CD4-positive, alpha-beta memory T cell (primary cell): ENCODE measurements around the gene CCSER1. TPM values are rescaled to one million over a fixed set of nuclear protein-coding genes. Genes with fewer than 3 reads are reported as not detected.

Experiments
- CTCF ChIA-PET: fragments of 350-600 bp; sonication (Branson Sonifier 250); formaldehyde crosslinking; loops from one replicate; lab custom pipeline; 2021; ENCODE audit warnings: inconsistent platforms; ENCODE audit not compliant: partially characterized antibody; lab: Charles Lee
- POLR2A ChIA-PET: fragments of 350-600 bp; sonication (Branson Sonifier 250); formaldehyde crosslinking; loops from one replicate; lab custom pipeline; 2021; ENCODE audit not compliant: partially characterized antibody; lab: Charles Lee
- DNase-seq, 5 donors: peaks; one replicate each; pipeline versions ENCODE4 v3.0.0 to v3.0.0-alpha.2; 2020 to 2022; ENCODE audit warnings: mixed read lengths in 1 of 5
- H3K27ac ChIP-seq: one replicate; pipeline ENCODE4 v1.7.0; 2013; ENCODE audit warnings: low read depth, low read length
- H3K27me3 ChIP-seq: 2 replicates; pipeline ENCODE4 v1.7.0; 2013; ENCODE audit warnings: mild to moderate bottlenecking, low read length, moderate library complexity; ENCODE audit not compliant: insufficient read depth
- H3K36me3 ChIP-seq: 2 replicates; pipeline ENCODE4 v1.7.0; 2013; ENCODE audit warnings: mild to moderate bottlenecking, low read length, moderate library complexity; ENCODE audit not compliant: insufficient read depth
- H3K4me1 ChIP-seq: 2 replicates; pipeline ENCODE4 v1.7.0; 2013; ENCODE audit warnings: mild to moderate bottlenecking, low read length, moderate library complexity; ENCODE audit not compliant: insufficient read depth
- H3K4me3 ChIP-seq, 2 donors: one replicate each; pipeline ENCODE4 v1.7.0; 2013; ENCODE audit warnings: low read length in 2 of 2, mild to moderate bottlenecking in 1 of 2
- H3K9me3 ChIP-seq, 2 donors: one replicate each; pipeline ENCODE4 v1.7.0; 2013; ENCODE audit warnings: low read length in 2 of 2, control low read depth in 1 of 2; ENCODE audit not compliant: control insufficient read depth in 1 of 2
- H3K27ac Mint-ChIP-seq, 7 donors: one replicate each; pipeline ENCODE4 v1.8.0; 2020 to 2021; ENCODE audit warnings: mixed read lengths in 7 of 7, mild to moderate bottlenecking in 6 of 7, inconsistent platforms in 3 of 7, moderate library complexity in 3 of 7
- H3K27me3 Mint-ChIP-seq, 2 donors: one replicate each; pipeline ENCODE4 v1.8.0; 2020 to 2021; ENCODE audit warnings: mixed read lengths in 2 of 2
- H3K36me3 Mint-ChIP-seq, 2 donors: one replicate each; pipeline ENCODE4 v1.8.0; 2020 to 2021; ENCODE audit warnings: mixed read lengths in 2 of 2, inconsistent platforms in 1 of 2, mild to moderate bottlenecking in 1 of 2
- H3K4me1 Mint-ChIP-seq, 4 donors: one replicate each; pipeline ENCODE4 v1.8.0; 2020 to 2021; ENCODE audit warnings: mixed read lengths in 4 of 4, mild to moderate bottlenecking in 1 of 4
- H3K4me3 Mint-ChIP-seq, 8 donors: one replicate each; pipeline ENCODE4 v1.8.0; 2020 to 2021; ENCODE audit warnings: mixed read lengths in 8 of 8, mild to moderate bottlenecking in 7 of 8, moderate library complexity in 6 of 8, inconsistent platforms in 3 of 8
- H3K9me3 Mint-ChIP-seq, 8 donors: one replicate each; pipeline ENCODE4 v1.8.0; 2020 to 2021; ENCODE audit warnings: mixed read lengths in 8 of 8, mild to moderate bottlenecking in 5 of 8, inconsistent platforms in 3 of 8, moderate library complexity in 1 of 8
- intact Hi-C: fragments of 100-400 bp; cut with micrococcal nuclease; formaldehyde crosslinking; loops from one replicate; pipeline ENCODE4 v1.15.1; 2023
- polyA plus RNA-seq, 2 donors: library from polyadenylated mRNA; unstranded; fragments of 300-500 nt; fragmentation: Illumina TruSeq; gene quantifications; one replicate each; pipeline ENCODE4 v1.2.3, GENCODE V29; 2021
- total RNA-seq, 2 experiments: library from RNA; stranded (reverse); gene quantifications; one replicate each; pipeline ENCODE4 v1.2.3, GENCODE V29; 2021

The CCSER1 gene
- total and polyA plus RNA-seq, 4 experiments from 2014 or later: 0.47 to 2.0 (median 1.7) TPM; not detected in 1

DNA sequence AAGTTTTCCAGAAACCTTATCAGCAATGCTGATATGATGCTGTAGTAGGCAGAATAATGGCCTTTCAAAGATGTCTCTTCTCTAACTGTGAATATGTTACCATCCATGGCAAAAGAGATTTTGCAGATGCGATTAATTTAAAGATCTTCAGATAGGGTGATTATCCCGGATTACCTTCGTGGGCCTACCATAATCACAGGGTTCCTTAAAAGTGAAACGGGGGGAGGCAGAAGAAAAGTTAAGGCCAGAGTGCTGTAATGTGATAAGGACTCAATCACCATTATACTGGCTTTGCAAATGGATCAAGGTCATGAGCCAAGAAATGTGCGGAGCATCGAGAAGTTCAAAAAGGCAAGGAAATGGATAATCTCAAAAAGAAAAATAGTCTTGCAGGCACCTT is 459.6 kb downstream of the CCSER1 start:
- H3K36me3 ChIP-seq: no peaks in the 10 kb centered on the region
- POLR2A ChIA-PET: no interaction called here
- intact Hi-C loops: no loop called here
- H3K9me3 Mint-ChIP-seq: peaks cover 0 to 4% (median under 1%) of the 10 kb centered on the region in 8 donors
- H3K36me3 Mint-ChIP-seq: no peaks in the 10 kb centered on the region
- no peak for DNase-seq
- CTCF ChIA-PET: no interaction called here
- no peaks in the 10 kb centered on the region for H3K27me3 ChIP-seq
- no peak overlapping the region for H3K27ac Mint-ChIP-seq
- H3K4me1 Mint-ChIP-seq: no peaks in the 10 kb centered on the region
- no peak overlapping the region for H3K4me3 Mint-ChIP-seq
- H3K4me1 ChIP-seq: no peaks in the 10 kb centered on the region
- H3K27me3 Mint-ChIP-seq: no peaks in the 10 kb centered on the region
- no peak overlapping the region for H3K27ac ChIP-seq
- H3K9me3 ChIP-seq: no peaks in the 10 kb centered on the region
- no peak overlapping the region for H3K4me3 ChIP-seq

DNA sequence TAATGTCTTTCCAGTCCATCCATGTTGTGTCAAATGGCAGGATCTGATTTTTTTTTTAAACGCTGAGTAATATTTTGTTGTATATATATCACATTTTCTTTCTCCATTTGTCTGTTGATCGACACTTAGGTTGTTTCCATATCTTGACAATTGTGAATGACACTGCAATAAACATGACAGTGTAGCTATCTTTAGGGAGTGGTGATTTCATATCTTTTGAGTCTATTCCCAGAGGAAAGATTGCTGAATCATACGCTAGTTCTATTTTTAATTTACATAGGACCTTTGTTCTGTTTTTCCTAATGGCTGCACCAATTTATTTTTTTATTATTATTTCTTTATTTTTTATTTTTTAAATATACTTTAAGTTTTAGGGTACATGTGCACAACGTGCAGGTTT is 470.7 kb downstream of the CCSER1 start:
- Histone ChIP-seq H3K27ac (no peak overlapping the region), H3K27me3 (no peaks in the 10 kb centered on the region), H3K9me3 (no peaks in the 10 kb centered on the region), H3K4me1 (no peaks in the 10 kb centered on the region), H3K36me3 (no peaks in the 10 kb centered on the region), H3K4me3 (no peak overlapping the region)
- CTCF ChIA-PET: no interaction called here
- DNase-seq: no peak
- Mint-ChIP-seq H3K27me3 (no peaks in the 10 kb centered on the region), H3K4me1 (no peaks in the 10 kb centered on the region), H3K4me3 (no peak overlapping the region), H3K9me3 (peaks cover 0 to 5% (median 0%) of the 10 kb centered on the region in 8 donors), H3K27ac (no peak overlapping the region), H3K36me3 (no peaks in the 10 kb centered on the region)
- POLR2A ChIA-PET: no interaction called here
- intact Hi-C loops: no loop called here

DNA sequence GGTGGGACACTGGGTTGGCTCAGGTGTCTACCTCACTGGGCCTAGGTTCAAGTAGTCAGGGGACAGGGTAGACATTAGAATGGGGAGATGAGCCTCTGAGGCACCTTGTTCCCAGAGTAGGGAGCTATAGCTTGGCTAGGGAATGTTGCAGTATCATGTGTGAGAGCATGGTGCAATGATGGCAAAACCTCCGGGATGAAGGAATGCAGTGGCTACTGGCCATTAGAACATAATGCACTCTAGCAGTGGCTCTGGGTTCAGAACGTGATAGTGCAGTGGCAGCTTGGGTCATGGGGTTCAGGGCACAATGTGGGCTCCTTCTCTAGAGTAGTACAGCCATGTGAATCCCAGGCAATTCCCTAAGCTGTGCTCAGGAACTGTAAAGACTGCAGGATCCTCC is 471.5 kb downstream of the CCSER1 start:
- Mint-ChIP-seq H3K4me3 (no peak overlapping the region), H3K27ac (no peak overlapping the region), H3K9me3 (peaks cover 0 to 5% (median 0%) of the 10 kb centered on the region in 8 donors), H3K27me3 (no peaks in the 10 kb centered on the region), H3K36me3 (no peaks in the 10 kb centered on the region), H3K4me1 (no peaks in the 10 kb centered on the region)
- Histone ChIP-seq H3K27me3 (no peaks in the 10 kb centered on the region), H3K36me3 (no peaks in the 10 kb centered on the region), H3K27ac (no peak overlapping the region), H3K4me1 (no peaks in the 10 kb centered on the region), H3K9me3 (no peaks in the 10 kb centered on the region), H3K4me3 (no peak overlapping the region)
- CTCF ChIA-PET: no interaction called here
- intact Hi-C loops: no loop called here
- no peak for DNase-seq
- POLR2A ChIA-PET: no interaction called here

DNA sequence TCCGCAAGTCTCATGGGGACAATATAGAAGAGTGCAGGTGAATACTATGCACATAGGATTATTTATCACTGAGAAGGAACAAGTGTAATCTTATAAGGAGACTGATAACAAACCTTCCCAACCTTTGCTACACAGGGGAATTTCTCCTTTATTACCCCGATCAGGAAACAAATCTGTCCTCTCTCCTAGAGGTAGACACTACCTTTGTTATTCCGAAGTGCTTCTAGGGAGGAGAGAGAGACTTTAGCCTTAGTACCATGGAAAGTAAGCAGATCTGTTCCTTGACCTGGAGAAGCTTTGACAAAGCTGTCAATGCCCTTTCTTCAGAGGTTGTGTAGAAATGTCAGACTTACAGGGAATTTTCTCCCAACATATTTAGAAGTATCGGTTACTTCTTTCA is 475.5 kb downstream of the CCSER1 start:
- Mint-ChIP-seq H3K27me3 (no peaks in the 10 kb centered on the region), H3K27ac (no peak overlapping the region), H3K4me1 (no peaks in the 10 kb centered on the region), H3K9me3 (peaks cover 0 to 4% (median 1%) of the 10 kb centered on the region in 8 donors), H3K4me3 (no peak overlapping the region), H3K36me3 (no peaks in the 10 kb centered on the region)
- H3K4me3 ChIP-seq: no peak overlapping the region
- H3K27me3 ChIP-seq: no peaks in the 10 kb centered on the region
- DNase-seq: no peak
- H3K4me1 ChIP-seq: no peaks in the 10 kb centered on the region
- H3K9me3 ChIP-seq: no peaks in the 10 kb centered on the region
- ChIA-PET POLR2A (no interaction called here), CTCF (no interaction called here)
- H3K27ac ChIP-seq: no peak overlapping the region
- intact Hi-C loops: no loop called here
- H3K36me3 ChIP-seq: no peaks in the 10 kb centered on the region

GRCh38 chr4:90603540-90603939 is 476.3 kb downstream of the CCSER1 start:
- CTCF ChIA-PET: no interaction called here
- POLR2A ChIA-PET: no interaction called here
- H3K4me1 ChIP-seq: no peaks in the 10 kb centered on the region
- H3K4me3 Mint-ChIP-seq: no peak overlapping the region
- H3K36me3 Mint-ChIP-seq: no peaks in the 10 kb centered on the region
- no peaks in the 10 kb centered on the region for H3K9me3 ChIP-seq
- no peak overlapping the region for H3K4me3 ChIP-seq
- no peak for DNase-seq
- H3K36me3 ChIP-seq: no peaks in the 10 kb centered on the region
- no peaks in the 10 kb centered on the region for H3K4me1 Mint-ChIP-seq
- H3K27me3 ChIP-seq: no peaks in the 10 kb centered on the region
- H3K27ac ChIP-seq: no peak overlapping the region
- H3K27me3 Mint-ChIP-seq: no peaks in the 10 kb centered on the region
- H3K27ac Mint-ChIP-seq: no peak overlapping the region
- H3K9me3 Mint-ChIP-seq: peaks cover 0 to 3% (median 1%) of the 10 kb centered on the region in 8 donors
- intact Hi-C loops: no loop called here

- H3K4me1 ChIP-seq: no peaks in the 10 kb centered on the region
- H3K4me3 ChIP-seq: no peak overlapping the region
- Mint-ChIP-seq H3K4me3 (no peak overlapping the region), H3K27ac (no peak overlapping the region), H3K4me1 (no peaks in the 10 kb centered on the region), H3K9me3 (peaks cover 0 to 2% (median 0%) of the 10 kb centered on the region in 8 donors), H3K27me3 (no peaks in the 10 kb centered on the region), H3K36me3 (no peaks in the 10 kb centered on the region)
- H3K36me3 ChIP-seq: no peaks in the 10 kb centered on the region
- H3K9me3 ChIP-seq: no peaks in the 10 kb centered on the region
- H3K27me3 ChIP-seq: no peaks in the 10 kb centered on the region
- ChIA-PET CTCF (no interaction called here), POLR2A (no interaction called here)
- intact Hi-C loops: no loop called here
- no peak overlapping the region for H3K27ac ChIP-seq
- no peak for DNase-seq
These were observed 479.6 kb downstream of the CCSER1 start for GRCh38 chr4:90606781-90607180.

DNA sequence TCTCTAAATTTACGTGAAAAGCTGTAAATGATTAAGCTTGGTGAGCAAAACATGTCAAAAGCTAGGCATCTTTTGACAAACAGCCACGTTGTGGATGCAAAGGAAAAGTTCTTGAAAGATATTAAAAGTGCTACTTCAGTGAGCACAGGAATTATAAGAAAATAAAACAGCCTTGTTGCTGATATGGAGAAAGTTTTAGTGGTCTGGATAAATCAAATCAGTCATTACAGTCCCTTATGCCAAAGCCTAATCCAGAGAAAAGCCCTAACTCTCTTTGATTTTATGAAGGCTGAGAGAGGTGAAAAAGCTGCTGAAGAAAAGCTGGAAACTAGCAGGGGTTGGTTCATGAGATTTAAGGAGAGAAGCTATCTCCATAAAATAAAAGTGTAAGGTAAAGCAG is 487.2 kb downstream of the CCSER1 start:
- no peak overlapping the region for H3K4me3 ChIP-seq
- DNase-seq: no peak
- H3K4me1 ChIP-seq: no peaks in the 10 kb centered on the region
- no peaks in the 10 kb centered on the region for H3K36me3 ChIP-seq
- no peaks in the 10 kb centered on the region for H3K27me3 ChIP-seq
- Mint-ChIP-seq H3K27me3 (no peaks in the 10 kb centered on the region), H3K4me3 (no peak overlapping the region), H3K9me3 (peaks cover 0 to 4% (median 0%) of the 10 kb centered on the region in 8 donors), H3K27ac (no peak overlapping the region), H3K36me3 (no peaks in the 10 kb centered on the region), H3K4me1 (no peaks in the 10 kb centered on the region)
- ChIA-PET CTCF (no interaction called here), POLR2A (no interaction called here)
- no peak overlapping the region for H3K27ac ChIP-seq
- no peaks in the 10 kb centered on the region for H3K9me3 ChIP-seq
- intact Hi-C loops: no loop called here

- H3K36me3 ChIP-seq: no peaks in the 10 kb centered on the region
- Mint-ChIP-seq H3K4me3 (no peak overlapping the region), H3K27me3 (no peaks in the 10 kb centered on the region), H3K27ac (no peak overlapping the region), H3K4me1 (no peaks in the 10 kb centered on the region), H3K36me3 (no peaks in the 10 kb centered on the region), H3K9me3 (peaks cover 0 to 2% (median 0%) of the 10 kb centered on the region in 8 donors)
- intact Hi-C loops: no loop called here
- ChIA-PET POLR2A (no interaction called here), CTCF (no interaction called here)
- no peaks in the 10 kb centered on the region for H3K9me3 ChIP-seq
- no peaks in the 10 kb centered on the region for H3K4me1 ChIP-seq
- no peaks in the 10 kb centered on the region for H3K27me3 ChIP-seq
- no peak for DNase-seq
- H3K4me3 ChIP-seq: no peak overlapping the region
- no peak overlapping the region for H3K27ac ChIP-seq
These were observed 493.9 kb downstream of the CCSER1 start for GRCh38 chr4:90621080-90621479.
